Loucy (cell line): ENCODE data around the gene HS3ST3A1.

Experiments
- CTCF ChIP-seq: fragments of 200-600 bp; sonication (generic); conservative IDR thresholded peaks from 2 replicates; pipeline ENCODE4 v1.5.1; 2014; ENCODE audit warnings: mild to moderate bottlenecking, antibody characterized with exemption, low read length
- EZH2phosphoT487 ChIP-seq: fragments of 200-600 bp; IDR thresholded peaks from 2 replicates; pipeline ENCODE4 v1.6.1; 2018; ENCODE audit warnings: antibody characterized with exemption, mild to moderate bottlenecking, moderate library complexity, borderline replicate concordance

DNA sequence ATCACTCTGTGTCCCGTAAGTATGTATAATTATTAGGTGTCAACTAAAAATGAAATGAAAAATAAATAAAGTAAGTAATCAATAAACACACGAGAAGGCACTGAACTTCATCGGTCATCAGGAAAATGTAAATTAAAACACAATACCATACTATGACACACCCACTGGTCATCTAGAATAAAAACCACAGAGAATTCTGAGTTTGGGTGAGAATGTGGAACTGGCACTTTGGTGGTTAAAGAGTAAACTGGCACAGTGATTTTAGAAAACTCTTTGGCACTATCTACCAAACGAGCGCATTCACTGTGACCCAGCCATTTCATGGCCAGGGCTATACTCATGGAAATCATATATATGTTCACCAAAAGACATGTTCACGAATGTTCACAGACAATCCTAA, 98.2 kb downstream of the HS3ST3A1 start:
- TF ChIP-seq CTCF (no peak), EZH2phosphoT487 (no peak)
